Activated CD4-positive, alpha-beta T cell treated with anti-CD3 and anti-CD28 coated beads for 36 hours (primary cell): ENCODE data around the gene KNSTRN. TPM values are rescaled to one million over a fixed set of nuclear protein-coding genes. Genes with fewer than 3 reads are reported as not detected.

Experiments used
- ATAC-seq: fragments of 200-7000 bp; cut with Tn5 transposase; one replicate; pipeline ENCODE4 v1.10.0; 2021; ENCODE audit warnings: mild to moderate bottlenecking, moderate library complexity
- CTCF ChIA-PET: fragments of 350-600 bp; sonication (Branson Sonifier 250); formaldehyde crosslinking; loops from one replicate; lab custom pipeline; 2021; ENCODE audit warnings: antibody characterized with exemption; lab: Charles Lee
- POLR2A ChIA-PET: fragments of 350-600 bp; sonication (Branson Sonifier 250); formaldehyde crosslinking; loops from one replicate; lab custom pipeline; 2021; ENCODE audit warnings: antibody characterized with exemption, inconsistent platforms; lab: Charles Lee
- DNase-seq: peaks from one replicate; pipeline ENCODE4 v3.0.0-alpha.2; 2020
- H3K27ac Mint-ChIP-seq: one replicate; pipeline ENCODE4 v1.8.0; 2021; ENCODE audit warnings: mixed read lengths
- H3K27me3 Mint-ChIP-seq: one replicate; pipeline ENCODE4 v1.8.0; 2021; ENCODE audit warnings: mixed read lengths
- H3K36me3 Mint-ChIP-seq: one replicate; pipeline ENCODE4 v1.8.0; 2021; ENCODE audit warnings: low read depth, mixed read lengths
- H3K4me1 Mint-ChIP-seq: one replicate; pipeline ENCODE4 v1.8.0; 2021; ENCODE audit warnings: mixed read lengths
- H3K4me3 Mint-ChIP-seq: one replicate; pipeline ENCODE4 v1.8.0; 2021; ENCODE audit warnings: mild to moderate bottlenecking, moderate library complexity, mixed read lengths
- H3K9me3 Mint-ChIP-seq: one replicate; pipeline ENCODE4 v1.8.0; 2021; ENCODE audit warnings: low read depth, mixed read lengths
- intact Hi-C, 2 experiments: fragments of 100-400 bp; cut with DNase I in 1 of 2; cut with micrococcal nuclease in 1 of 2; formaldehyde crosslinking; loops; one replicate each; pipeline versions ENCODE4 v1.14.2 to v1.15.1; 2022 to 2024; cut with DNase I, micrococcal nuclease
- total RNA-seq, 2 experiments: library from RNA; stranded (reverse); gene quantifications; one replicate each; pipeline ENCODE4 v1.2.3, GENCODE V29; 2021

KNSTRN gene
- total RNA-seq, 2 experiments from 2014 or later: 56.2 to 58.8 TPM

DNA sequence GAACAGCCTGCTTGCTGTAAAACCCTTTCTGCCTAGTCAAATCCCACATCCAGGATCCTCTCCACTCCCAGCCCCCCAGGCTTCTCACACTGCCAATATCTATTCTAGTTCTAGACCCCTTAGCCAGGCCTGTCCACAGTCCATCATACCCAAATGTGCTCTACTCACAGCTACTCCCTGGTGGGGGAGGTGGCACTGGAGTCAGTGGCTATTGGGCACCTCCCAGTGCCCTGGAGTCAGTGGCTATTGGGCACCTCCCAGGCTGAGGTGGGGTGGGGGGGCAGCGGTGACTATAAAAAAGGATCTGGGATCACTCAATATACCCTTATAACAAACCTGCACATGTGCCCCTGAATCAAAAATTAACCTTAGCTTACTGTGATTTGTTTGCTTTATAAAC is 25.3 kb upstream of the KNSTRN start:
- ATAC-seq (no peak), DNase-seq (no peak)
- Mint-ChIP-seq H3K36me3 (no peaks in the 10 kb centered on the region), H3K4me1 (peaks cover 3% of the 10 kb centered on the region), H3K27me3 (peaks cover 7% of the 10 kb centered on the region), H3K27ac (no peak overlapping the region), H3K9me3 (no peaks in the 10 kb centered on the region), H3K4me3 (peak overlapping the region; percentile 67)
- ChIA-PET CTCF (interaction anchor here (0.8 to 1.3 kb wide), 7 partner anchors 10 to 83 kb away, joined by 3 to 5 read pairs (median 3); partner anchors contain the start of gene INAFM2), POLR2A (interaction anchor here (0.5 kb wide), 1 partner anchor 783 kb away, joined by 3 read pairs; no protein-coding TSS in a partner anchor)
- intact Hi-C loops: no loop called here

- Mint-ChIP-seq H3K9me3 (no peaks in the 10 kb centered on the region), H3K27me3 (peaks cover 7% of the 10 kb centered on the region), H3K4me1 (peaks cover 3% of the 10 kb centered on the region), H3K27ac (peak within 1 kb of the TSS; percentile 20), H3K4me3 (peak within 1 kb of the TSS; percentile 67), H3K36me3 (no peaks in the 10 kb centered on the region)
- peak; percentile 93 for DNase-seq
- ChIA-PET POLR2A (interaction anchor here (0.5 kb wide), 1 partner anchor 783 kb away, joined by 3 read pairs; no protein-coding TSS in a partner anchor), CTCF (interaction anchor here (0.8 to 1.2 kb wide), 6 partner anchors 10 to 82 kb away, joined by 3 to 5 read pairs (median 3); partner anchors contain the start of gene INAFM2)
- ATAC-seq: peak; percentile 94
- intact Hi-C loops: loop anchor here in 1 of 2 experiments (1.0 kb wide), 5 partner anchors 10 to 82 kb away; partner anchors contain the start of genes BAHD1, INAFM2, IVD and KNSTRN
These were observed 24.6 kb upstream of the KNSTRN start, which contains the start of gene DISP2 for GRCh38 chr15:40357723-40358470. TSS of gene DISP2 (plus strand) at chr15:40358219. CDS start at chr15:40358322, 103 bp downstream.

DNA sequence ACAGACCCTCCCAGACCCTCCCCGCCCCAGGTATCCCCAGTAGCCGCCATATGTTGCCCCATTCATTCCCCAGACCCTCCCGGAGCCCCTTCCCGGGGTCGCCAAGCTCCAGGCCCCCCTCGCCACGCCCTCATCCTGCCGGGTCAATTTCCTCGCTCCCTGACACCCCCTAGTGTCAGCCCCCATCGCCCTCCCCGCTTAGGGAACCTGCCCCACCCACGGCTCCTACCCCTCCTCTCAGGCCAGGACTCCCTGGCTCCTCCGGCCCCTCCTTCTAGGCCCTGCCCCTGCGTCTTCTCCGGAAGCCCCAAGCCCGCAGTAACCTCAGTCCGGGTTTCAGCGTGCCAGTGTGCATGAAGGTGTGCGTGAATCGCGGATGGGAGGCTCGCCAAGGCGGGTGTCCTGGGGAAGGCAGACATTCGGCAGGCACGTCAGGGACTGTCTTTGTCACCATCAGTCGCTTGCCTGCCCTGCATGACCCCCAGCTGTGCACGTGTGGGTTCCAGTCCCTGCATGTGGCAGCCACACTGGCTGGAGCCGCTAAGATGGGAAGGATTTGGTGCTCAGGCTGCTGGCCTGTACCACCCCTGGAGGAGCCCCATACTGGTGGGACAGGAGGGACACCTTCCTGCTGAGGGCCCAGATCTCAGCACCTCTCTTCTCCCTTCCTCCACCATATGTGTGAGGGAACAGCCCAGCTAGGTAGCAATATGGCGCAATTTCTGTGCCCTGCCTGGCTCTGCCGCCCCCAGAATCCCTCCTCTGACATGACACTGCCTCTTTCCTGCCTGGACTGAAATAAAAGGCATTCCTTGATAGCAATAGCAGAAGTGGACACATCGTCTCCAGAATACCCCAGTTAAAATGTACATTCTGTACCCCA is 23.8 kb upstream of the KNSTRN start:
- POLR2A ChIA-PET: no interaction called here
- intact Hi-C loops: loop anchor here in 1 of 2 experiments (1.0 kb wide), 5 partner anchors 10 to 82 kb away; partner anchors contain the start of genes BAHD1, INAFM2, IVD and KNSTRN
- ATAC-seq: peak; percentile 27
- Mint-ChIP-seq H3K4me1 (peaks cover 3% of the 10 kb centered on the region), H3K4me3 (peak overlapping the region; percentile 67), H3K27me3 (peaks cover 7% of the 10 kb centered on the region), H3K27ac (peak overlapping the region; percentile 20), H3K36me3 (no peaks in the 10 kb centered on the region), H3K9me3 (no peaks in the 10 kb centered on the region)
- CTCF ChIA-PET: no interaction called here
- peak; percentile 48 for DNase-seq

- intact Hi-C loops: no loop called here
- peaks cover 7% of the 10 kb centered on the region for H3K27me3 Mint-ChIP-seq
- H3K9me3 Mint-ChIP-seq: no peaks in the 10 kb centered on the region
- H3K27ac Mint-ChIP-seq: no peak overlapping the region
- H3K4me3 Mint-ChIP-seq: no peak overlapping the region
- CTCF ChIA-PET: interaction anchor here (1.1 kb wide), 1 partner anchor 9 kb away, joined by 3 read pairs; no protein-coding TSS in a partner anchor
- DNase-seq (no peak), ATAC-seq (no peak)
- POLR2A ChIA-PET: no interaction called here
- no peaks in the 10 kb centered on the region for H3K36me3 Mint-ChIP-seq
- peaks cover 3% of the 10 kb centered on the region for H3K4me1 Mint-ChIP-seq
These were observed 22.5 kb upstream of the KNSTRN start for GRCh38 chr15:40360015-40360414.

GRCh38 chr15:40361640-40362039 is 20.9 kb upstream of the KNSTRN start:
- Mint-ChIP-seq H3K4me1 (peaks cover 3% of the 10 kb centered on the region), H3K27me3 (peaks cover 6% of the 10 kb centered on the region), H3K36me3 (no peaks in the 10 kb centered on the region), H3K27ac (no peak overlapping the region), H3K4me3 (no peak overlapping the region), H3K9me3 (no peaks in the 10 kb centered on the region)
- ATAC-seq (no peak), DNase-seq (no peak)
- intact Hi-C loops: no loop called here
- ChIA-PET CTCF (no interaction called here), POLR2A (no interaction called here)

- no peaks in the 10 kb centered on the region for H3K27me3 Mint-ChIP-seq
- intact Hi-C loops: no loop called here
- no peak for ATAC-seq
- ChIA-PET CTCF (interaction anchor here (0.6 to 0.9 kb wide), 2 partner anchors 19 to 341 kb away, joined by 3 to 4 read pairs; partner anchors contain the start of gene KNSTRN), POLR2A (no interaction called here)
- no peaks in the 10 kb centered on the region for H3K9me3 Mint-ChIP-seq
- no peaks in the 10 kb centered on the region for H3K36me3 Mint-ChIP-seq
- peaks cover 10% of the 10 kb centered on the region for H3K4me1 Mint-ChIP-seq
- no peak for DNase-seq
- H3K4me3 Mint-ChIP-seq: no peak overlapping the region
- H3K27ac Mint-ChIP-seq: no peak overlapping the region
These were observed 18.9 kb upstream of the KNSTRN start for GRCh38 chr15:40363611-40364010.

- Mint-ChIP-seq H3K27ac (no peak overlapping the region), H3K9me3 (no peaks in the 10 kb centered on the region), H3K27me3 (no peaks in the 10 kb centered on the region), H3K4me1 (peaks cover 8% of the 10 kb centered on the region), H3K36me3 (no peaks in the 10 kb centered on the region), H3K4me3 (no peak overlapping the region)
- DNase-seq: no peak
- intact Hi-C loops: no loop called here
- CTCF ChIA-PET: interaction anchor here (1.2 kb wide), 2 partner anchors 22 to 55 kb away, joined by 3 to 4 read pairs; no protein-coding TSS in a partner anchor
- POLR2A ChIA-PET: interaction anchor here (0.6 kb wide), 1 partner anchor 45 kb away, joined by 3 read pairs; no protein-coding TSS in a partner anchor
- no peak for ATAC-seq
These were observed 18.3 kb upstream of the KNSTRN start for GRCh38 chr15:40364251-40364650.

DNA sequence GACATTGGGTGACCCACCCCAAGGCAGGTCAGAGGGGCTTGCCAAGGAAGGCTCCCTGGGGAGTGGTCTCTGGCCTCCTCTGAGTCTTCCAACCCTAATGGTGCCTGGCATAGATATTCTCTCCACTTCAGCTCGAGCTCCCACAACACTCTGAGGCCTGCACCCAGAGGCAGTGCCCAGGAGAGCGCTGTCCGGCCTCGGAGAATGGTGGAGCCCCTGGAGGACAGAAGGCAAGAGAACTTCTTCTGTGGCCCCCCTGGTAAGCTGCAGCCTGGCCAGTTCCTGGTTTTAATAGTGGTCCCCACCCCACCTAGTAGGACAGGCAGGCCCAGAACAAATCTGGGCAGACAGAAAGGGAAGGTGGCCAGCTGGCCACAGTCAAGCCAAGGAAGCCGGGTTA is 17.5 kb upstream of the KNSTRN start:
- no peaks in the 10 kb centered on the region for H3K27me3 Mint-ChIP-seq
- POLR2A ChIA-PET: interaction anchor here (0.6 to 1.1 kb wide), 2 partner anchors 17 to 80 kb away, joined by 3 read pairs; partner anchors contain the start of gene KNSTRN
- H3K4me1 Mint-ChIP-seq: peaks cover 8% of the 10 kb centered on the region
- no peak for ATAC-seq
- CTCF ChIA-PET: interaction anchor here (0.6 to 2.6 kb wide), 7 partner anchors 10 to 85 kb away, joined by 3 to 10 read pairs (median 4); no protein-coding TSS in a partner anchor
- H3K36me3 Mint-ChIP-seq: no peaks in the 10 kb centered on the region
- H3K4me3 Mint-ChIP-seq: no peak overlapping the region
- no peaks in the 10 kb centered on the region for H3K9me3 Mint-ChIP-seq
- DNase-seq: no peak
- H3K27ac Mint-ChIP-seq: no peak overlapping the region
- intact Hi-C loops: loop anchor here in 1 of 2 experiments (5.0 kb wide), 2 partner anchors 42 to 43 kb away; partner anchors contain the start of genes INAFM2 and IVD

GRCh38 chr15:40365624-40366456 is 16.7 kb upstream of the KNSTRN start:
- no peak for ATAC-seq
- Mint-ChIP-seq H3K9me3 (no peaks in the 10 kb centered on the region), H3K4me3 (no peak overlapping the region), H3K4me1 (peaks cover 8% of the 10 kb centered on the region), H3K36me3 (no peaks in the 10 kb centered on the region), H3K27ac (no peak overlapping the region), H3K27me3 (no peaks in the 10 kb centered on the region)
- no peak for DNase-seq
- CTCF ChIA-PET: interaction anchor here (0.8 to 2.6 kb wide), 7 partner anchors 11 to 159 kb away, joined by 3 to 10 read pairs (median 4); no protein-coding TSS in a partner anchor
- intact Hi-C loops: loop anchor here in 1 of 2 experiments (5.0 kb wide), 2 partner anchors 41 to 44 kb away; partner anchors contain the start of genes INAFM2 and IVD
- POLR2A ChIA-PET: interaction anchor here (0.6 to 1.1 kb wide), 2 partner anchors 16 to 81 kb away, joined by 3 read pairs; partner anchors contain the start of gene KNSTRN
